ENCODE measurements around the gene SLC6A11. TPM values are rescaled to one million over a fixed set of nuclear protein-coding genes. Genes with fewer than 3 reads are reported as not detected.

Gene SLC6A11
- total RNA-seq, 3 donors from 2014 or later: 0.13 TPM; not detected in 2

DNA sequence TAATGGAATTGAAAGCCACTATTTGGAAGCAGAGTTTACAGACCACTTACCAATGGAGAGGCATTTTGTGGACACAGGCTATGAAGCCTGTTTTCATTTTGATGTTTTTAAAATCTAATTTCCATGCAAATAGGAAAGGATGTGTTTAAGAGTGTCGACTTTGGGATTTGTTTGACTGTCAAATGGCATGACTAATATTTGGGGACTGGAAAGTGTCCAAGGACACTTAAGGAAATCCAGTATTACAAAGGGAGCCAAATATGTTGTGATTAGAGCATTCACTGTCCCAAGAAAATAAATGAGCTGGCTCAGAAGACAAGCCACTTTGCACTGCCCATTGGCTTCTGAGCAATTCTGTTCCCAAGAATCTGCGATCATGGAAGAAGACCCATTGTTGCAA, 34.0 kb upstream of the SLC6A11 start:
- Histone ChIP-seq H3K4me3 (no peak overlapping the region), H3K9me3 (no peaks in the 10 kb centered on the region), H3K36me3 (ENCODE audit: low read depth) (no peaks in the 10 kb centered on the region), H3K4me1 (ENCODE audit: low read depth) (no peaks in the 10 kb centered on the region)
- intact Hi-C loops (cut with DNase I, micrococcal nuclease): no loop called here
- ATAC-seq (no peak), DNase-seq (no peak)
- TF ChIP-seq CTCF (IDR thresholded peaks at IDR 0.05): no peak

GRCh38 chr3:10783360-10784351, 32.4 kb upstream of the SLC6A11 start:
- Histone ChIP-seq H3K4me3 (no peak overlapping the region), H3K36me3 (ENCODE audit: low read depth) (no peaks in the 10 kb centered on the region), H3K4me1 (ENCODE audit: low read depth) (no peaks in the 10 kb centered on the region), H3K9me3 (no peaks in the 10 kb centered on the region)
- intact Hi-C loops (cut with DNase I, micrococcal nuclease): no loop called here
- ATAC-seq: no peak
- peak in 1 of 3 donors; percentile 36 for DNase-seq
- peak; percentile 59 for TF ChIP-seq CTCF (IDR thresholded peaks at IDR 0.05)

GRCh38 chr3:10786640-10787039, 29.4 kb upstream of the SLC6A11 start:
- no peak overlapping the region for H3K4me3 ChIP-seq
- no peaks in the 10 kb centered on the region for H3K9me3 ChIP-seq
- ATAC-seq (no peak), DNase-seq (no peak)
- intact Hi-C loops (cut with DNase I, micrococcal nuclease): no loop called here
- no peak for TF ChIP-seq CTCF (IDR thresholded peaks at IDR 0.05)
- H3K36me3 ChIP-seq (ENCODE audit: low read depth): no peaks in the 10 kb centered on the region
- H3K4me1 ChIP-seq (ENCODE audit: low read depth): no peaks in the 10 kb centered on the region

DNA sequence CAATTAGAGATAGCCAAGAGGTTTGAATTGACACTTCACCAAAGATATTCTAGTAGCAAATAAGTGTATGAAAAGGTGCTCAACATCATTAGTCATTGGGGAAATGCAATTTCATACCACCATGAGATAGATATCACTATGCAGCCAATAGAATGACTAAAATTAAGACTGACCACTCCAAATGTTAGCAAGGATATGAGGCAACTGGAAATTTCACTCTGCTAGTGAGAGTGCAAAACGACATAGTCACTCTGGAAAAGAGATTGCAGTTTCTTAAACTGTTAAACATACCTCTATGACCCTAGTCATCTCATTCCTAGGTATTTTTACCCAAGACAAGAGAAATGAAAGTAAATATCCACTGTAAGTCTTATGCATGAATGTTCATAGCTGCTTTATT, 27.6 kb upstream of the SLC6A11 start:
- intact Hi-C loops (cut with DNase I, micrococcal nuclease): no loop called here

DNA sequence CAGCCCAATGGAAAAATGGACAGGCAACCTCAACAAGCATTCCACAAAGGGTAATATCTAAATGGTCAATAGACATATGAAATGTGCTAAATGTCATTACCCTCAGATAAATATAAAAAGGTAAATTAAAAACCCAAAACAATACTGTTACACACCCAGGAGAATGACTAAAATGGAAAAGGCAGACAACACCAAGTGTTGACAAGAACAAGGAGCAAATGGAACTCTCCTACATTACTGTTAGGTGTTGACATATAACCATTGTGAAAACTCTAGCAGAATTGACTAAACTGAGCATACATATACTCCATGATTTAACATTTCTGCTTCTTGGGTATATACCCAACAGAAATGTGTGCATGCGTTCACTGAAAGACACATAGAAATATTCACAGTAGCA, 25.3 kb upstream of the SLC6A11 start:
- TF ChIP-seq CTCF (IDR thresholded peaks at IDR 0.05): no peak
- H3K36me3 ChIP-seq (ENCODE audit: low read depth): no peaks in the 10 kb centered on the region
- DNase-seq: no peak
- no peaks in the 10 kb centered on the region for H3K9me3 ChIP-seq
- ATAC-seq: no peak
- no peak overlapping the region for H3K4me3 ChIP-seq
- no peaks in the 10 kb centered on the region for H3K4me1 ChIP-seq (ENCODE audit: low read depth)
- intact Hi-C loops (cut with DNase I, micrococcal nuclease): no loop called here

More for the DNA sequence above, 27.6 kb upstream of the SLC6A11 start:
- Histone ChIP-seq H3K4me3 (no peak overlapping the region), H3K9me3 (no peaks in the 10 kb centered on the region), H3K36me3 (ENCODE audit: low read depth) (no peaks in the 10 kb centered on the region), H3K4me1 (ENCODE audit: low read depth) (no peaks in the 10 kb centered on the region)
- ATAC-seq (no peak), DNase-seq (no peak)
- TF ChIP-seq CTCF (IDR thresholded peaks at IDR 0.05): no peak
